ENCODE data around the gene KIF6. TPM values are rescaled to one million over a fixed set of nuclear protein-coding genes. Genes with fewer than 3 reads are reported as not detected.

Gene KIF6
- total and polyA plus RNA-seq, 2 of the 8 experiments (the other 6 are each of a cell fraction or from before 2014, with no cell fraction given), result 0.53 to 0.65 TPM

GRCh38 chr6:39432330-39433025 lies 292.7 kb downstream of the KIF6 start:
- Histone ChIP-seq H3K9me3 (ENCODE audit: insufficient read depth in 2 of 2, low read depth in 1 of 2, low read length in 1 of 2) (no peaks in the 10 kb centered on the region), H3K18ac (ENCODE audit: extremely low read depth, low read length) (no peak overlapping the region), H3K4me2 (ENCODE audit: insufficient read depth in 1 of 2, low read depth in 2 of 2, low read length in 2 of 2) (no peak overlapping the region), H2BK20ac (ENCODE audit: low read length) (no peak overlapping the region), H3K79me1 (ENCODE audit: low read depth, low read length) (no peaks in the 10 kb centered on the region), H3K14ac (ENCODE audit: insufficient read length) (no peak overlapping the region), H3K4me1 (replicated peaks in 1 of 4; ENCODE audit: control insufficient read depth in 3 of 4, insufficient read depth in 4 of 4, low read length in 3 of 4) (peaks cover 0 to 5% (median 1%) of the 10 kb centered on the region in 4 experiments; a peak in 2 of 7 replicates), H3K36me3 (ENCODE audit: control insufficient read depth in 2 of 4, insufficient read depth in 4 of 4, low read length in 3 of 4) (no peaks in the 10 kb centered on the region), H2BK5ac (ENCODE audit: low read depth, low read length) (no peak overlapping the region), H2BK12ac (ENCODE audit: low read depth, low read length) (no peak overlapping the region), H3K56ac (replicated peaks; ENCODE audit: insufficient read length, low read depth, low read length) (no peak overlapping the region), H3K4ac (replicated peaks; ENCODE audit: insufficient read length, low read depth, low read length) (no peak overlapping the region), H3K23me2 (ENCODE audit: low read depth, low read length) (no peaks in the 10 kb centered on the region), H4K5ac (ENCODE audit: insufficient read length, low read depth, low read length) (no peak overlapping the region), H2AK5ac (ENCODE audit: low read depth, low read length) (no peak overlapping the region), H3K27ac (ENCODE audit: low read depth, low read length) (no peak overlapping the region), H4K91ac (replicated peaks; ENCODE audit: insufficient read length, low read length) (no peak overlapping the region), H3K4me3 (ENCODE audit: extremely low read depth in 1 of 4, insufficient read depth in 2 of 4, low read depth in 3 of 4, low read length in 4 of 4) (no peak overlapping the region), H2AFZ (ENCODE audit: low read length) (no peak overlapping the region), H3K9ac (replicated peaks in 1 of 4; ENCODE audit: extremely low read depth in 1 of 4, low read depth in 3 of 4, low read length in 3 of 4) (no peak overlapping the region), H2BK15ac (ENCODE audit: low read length) (no peak overlapping the region), H3K23ac (ENCODE audit: insufficient read length) (no peak overlapping the region), H3K27me3 (replicated peaks in 1 of 4; ENCODE audit: control insufficient read depth in 3 of 4, extremely low read depth in 1 of 4, insufficient read depth in 3 of 4, low read length in 3 of 4) (peaks cover 0 to under 1% (median 0%) of the 10 kb centered on the region in 4 experiments; a peak in 2 of 7 replicates), H3K79me2 (ENCODE audit: control insufficient read depth in 1 of 2, insufficient read depth in 2 of 2, low read length in 2 of 2) (no peaks in the 10 kb centered on the region), H4K8ac (ENCODE audit: extremely low read depth, insufficient read depth, low read length) (no peak overlapping the region), H4K20me1 (replicated peaks in 1 of 2; ENCODE audit: control insufficient read depth in 1 of 2, insufficient read depth in 2 of 2, low read length in 2 of 2) (no peaks in the 10 kb centered on the region), H2BK120ac (replicated peaks; ENCODE audit: low read depth, low read length) (no peak overlapping the region)
- ChIA-PET CTCF (ENCODE audit: partially characterized antibody) (no interaction called here), POLR2A (ENCODE audit: partially characterized antibody) (no interaction called here)
- WGBS, 2 experiments (ENCODE audit: extremely low coverage in 1 of 2, insufficient coverage in 1 of 2, insufficient read length in 1 of 2, insufficient replicate concordance in 2 of 2, low coverage in 1 of 2, low lambda C conversion rate in 2 of 2, missing lambda C conversion rate in 1 of 2), result 86% methylated on average over 11 of the region's 11 CpGs; no CpG with 5 or more reads in 1 of the 2 experiments
- DNase-seq (ENCODE audit: low read depth in 1 of 2, low spot score in 2 of 2) (no peak), FAIRE-seq (no peak)
- TF ChIP-seq MAFK (IDR thresholded peaks at IDR 0.05; ENCODE audit: low read depth, low read length) (no peak), EP300 (IDR thresholded peaks at IDR 0.05; ENCODE audit: borderline replicate concordance in 1 of 2, low read depth in 2 of 2, low read length in 2 of 2) (no peak), POU5F1 (IDR thresholded peaks at IDR 0.05; ENCODE audit: low read depth, low read length) (no peak), SUZ12 (IDR thresholded peaks at IDR 0.05; ENCODE audit: low read length) (no peak), CHD2 (IDR thresholded peaks at IDR 0.05; ENCODE audit: low read length) (no peak), BRCA1 (IDR thresholded peaks at IDR 0.05; ENCODE audit: low read depth, low read length) (no peak), YY1 (IDR thresholded peaks at IDR 0.05; ENCODE audit: low read depth, low read length) (no peak), TCF12 (IDR thresholded peaks at IDR 0.05; ENCODE audit: low read depth, low read length) (no peak), CBX5 (IDR thresholded peaks at IDR 0.05; ENCODE audit: low read depth, low read length) (no peak), JUND (IDR thresholded peaks at IDR 0.05; ENCODE audit: low read length) (no peak)
- TF ChIP-seq, protein P1, sequence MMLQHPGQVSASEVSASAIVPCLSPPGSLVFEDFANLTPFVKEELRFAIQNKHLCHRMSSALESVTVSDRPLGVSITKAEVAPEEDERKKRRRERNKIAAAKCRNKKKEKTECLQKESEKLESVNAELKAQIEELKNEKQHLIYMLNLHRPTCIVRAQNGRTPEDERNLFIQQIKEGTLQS (IDR thresholded peaks at IDR 0.05; ENCODE audit: insufficient read depth, low read depth, low read length), result no peak
- TF ChIP-seq, protein P2, sequence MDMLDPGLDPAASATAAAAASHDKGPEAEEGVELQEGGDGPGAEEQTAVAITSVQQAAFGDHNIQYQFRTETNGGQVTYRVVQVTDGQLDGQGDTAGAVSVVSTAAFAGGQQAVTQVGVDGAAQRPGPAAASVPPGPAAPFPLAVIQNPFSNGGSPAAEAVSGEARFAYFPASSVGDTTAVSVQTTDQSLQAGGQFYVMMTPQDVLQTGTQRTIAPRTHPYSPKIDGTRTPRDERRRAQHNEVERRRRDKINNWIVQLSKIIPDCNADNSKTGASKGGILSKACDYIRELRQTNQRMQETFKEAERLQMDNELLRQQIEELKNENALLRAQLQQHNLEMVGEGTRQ (IDR thresholded peaks at IDR 0.05; ENCODE audit: low read length), result no peak

Measured in H1 (cell line).